Fibroblast of lung (primary cell): ENCODE measurements around the gene URB1. TPM values are rescaled to one million over a fixed set of nuclear protein-coding genes. Genes with fewer than 3 reads are reported as not detected.

Source experiments
- DNase-seq, 2 donors: peaks; one replicate each; pipeline versions ENCODE4 v3.0.0 to v3.0.0-alpha.2; 2010; ENCODE audit warnings: low read depth in 2 of 2
- H2AFZ ChIP-seq: 2 replicates; pipeline ENCODE4 v1.5.1; 2012; ENCODE audit warnings: low read length, control low read depth, inconsistent platforms
- H3K27ac ChIP-seq: 2 replicates; pipeline ENCODE4 v1.5.1; 2011; ENCODE audit warnings: low read length, control low read depth; ENCODE audit not compliant: insufficient read depth
- H3K27me3 ChIP-seq: 2 replicates; pipeline ENCODE4 v1.5.1; 2011; ENCODE audit warnings: mild to moderate bottlenecking, low read length; ENCODE audit not compliant: control insufficient read depth, insufficient read depth
- H3K36me3 ChIP-seq: 2 replicates; pipeline ENCODE4 v1.5.1; 2011; ENCODE audit warnings: low read length; ENCODE audit not compliant: control insufficient read depth, insufficient read depth
- H3K4me1 ChIP-seq: 2 replicates; pipeline ENCODE4 v1.5.1; 2011; ENCODE audit warnings: low read length; ENCODE audit not compliant: control insufficient read depth, insufficient read depth; ENCODE audit errors: extremely low read depth
- H3K4me2 ChIP-seq: 2 replicates; pipeline ENCODE4 v1.5.1; 2011; ENCODE audit warnings: low read length, control low read depth; ENCODE audit not compliant: insufficient read depth; ENCODE audit errors: extremely low read depth
- H3K4me3 ChIP-seq, 4 experiments: fragments of 200-600 bp in 1 of 4; sonication (generic) in 1 of 4; replicated peaks in 1 of 4; 2 replicates each; pipeline ENCODE4 v1.5.1; 2011 to 2016; ENCODE audit warnings: low read length in 4 of 4, low read depth in 3 of 4, mild to moderate bottlenecking in 3 of 4, control low read depth in 2 of 4, inconsistent platforms in 1 of 4, mixed read lengths in 1 of 4; ENCODE audit not compliant: insufficient read depth in 1 of 4; ENCODE audit errors: control extremely low read depth in 1 of 4
- H3K79me2 ChIP-seq: 2 replicates; pipeline ENCODE4 v1.5.1; 2012; ENCODE audit warnings: mild to moderate bottlenecking, low read length, inconsistent platforms; ENCODE audit not compliant: control insufficient read depth, insufficient read depth
- H3K9ac ChIP-seq: 2 replicates; pipeline ENCODE4 v1.5.1; 2011; ENCODE audit warnings: mild to moderate bottlenecking, low read length, control low read depth; ENCODE audit not compliant: insufficient read depth
- H3K9me3 ChIP-seq: 2 replicates; pipeline ENCODE4 v1.5.1; 2012; ENCODE audit warnings: low read depth, low read length; ENCODE audit not compliant: control insufficient read depth, insufficient read depth
- H4K20me1 ChIP-seq: 2 replicates; pipeline ENCODE4 v1.5.1; 2011; ENCODE audit warnings: low read length; ENCODE audit not compliant: control insufficient read depth, insufficient read depth; ENCODE audit errors: extremely low read depth
- CTCF ChIP-seq, 2 donors: IDR thresholded peaks in 1 of 2; conservative IDR thresholded peaks in 1 of 2; 1 replicate in 1 of 2; 2 replicates in 1 of 2; pipeline ENCODE4 v1.5.1; 2011 to 2012; ENCODE audit warnings: low read length in 2 of 2, control low read depth in 1 of 2, inconsistent platforms in 1 of 2, low read depth in 1 of 2, mild to moderate bottlenecking in 1 of 2
- EZH2 ChIP-seq: IDR thresholded peaks from 2 replicates; pipeline ENCODE4 v1.5.1; 2012; ENCODE audit warnings: low read length, control low read depth, mild to moderate bottlenecking; ENCODE audit errors: missing control alignments
- polyA plus RNA-seq, 2 donors: library from polyadenylated mRNA; depleted of rRNA in 1 of 2; stranded (reverse) in 1 of 2; unstranded in 1 of 2; fragments of >200 nt; gene quantifications; 2 replicates each; pipeline ENCODE4 v1.2.1, GENCODE V29; 2011 to 2012; ENCODE audit warnings: missing spikeins in 1 of 2
- total RNA-seq: library from RNA; depleted of rRNA; stranded (reverse); fragments of >200 nt; gene quantifications from 2 replicates; pipeline ENCODE4 v1.2.1, GENCODE V29; 2014

Gene URB1
- total and polyA plus RNA-seq, 2 donors (not counting 1 experiment from before 2014, with no cell fraction given): 4.3 to 17.7 TPM

GRCh38 chr21:32330784-32331311 is 62.0 kb downstream of the URB1 start:
- Histone ChIP-seq H3K4me1 (no peaks in the 10 kb centered on the region), H4K20me1 (no peaks in the 10 kb centered on the region), H3K9me3 (no peaks in the 10 kb centered on the region), H3K36me3 (peaks cover 15% of the 10 kb centered on the region), H3K27me3 (no peaks in the 10 kb centered on the region), H3K79me2 (no peaks in the 10 kb centered on the region), H3K4me2 (no peak overlapping the region), H3K27ac (no peak overlapping the region), H2AFZ (no peak overlapping the region), H3K9ac (no peak overlapping the region), H3K4me3 (no peak overlapping the region)
- DNase-seq: no peak
- TF ChIP-seq CTCF (conservative IDR thresholded peaks at IDR 0.05 in 1 of 2, IDR thresholded peaks at IDR 0.05 in 1 of 2; ENCODE audit: low read depth in 1 of 2, low read length in 2 of 2) (no peak), EZH2 (no peak)

GRCh38 chr21:32329776-32330175 is 63.0 kb downstream of the URB1 start:
- H3K4me3 ChIP-seq: no peak overlapping the region
- H3K27me3 ChIP-seq: no peaks in the 10 kb centered on the region
- TF ChIP-seq CTCF (conservative IDR thresholded peaks at IDR 0.05 in 1 of 2, IDR thresholded peaks at IDR 0.05 in 1 of 2; ENCODE audit: low read depth in 1 of 2, low read length in 2 of 2) (no peak), EZH2 (no peak)
- H3K4me2 ChIP-seq: no peak overlapping the region
- H3K4me1 ChIP-seq: no peaks in the 10 kb centered on the region
- H3K79me2 ChIP-seq: no peaks in the 10 kb centered on the region
- H4K20me1 ChIP-seq: no peaks in the 10 kb centered on the region
- peak overlapping the region; percentile 56 for H3K27ac ChIP-seq
- no peak overlapping the region for H2AFZ ChIP-seq
- H3K9me3 ChIP-seq: no peaks in the 10 kb centered on the region
- peaks cover 14% of the 10 kb centered on the region for H3K36me3 ChIP-seq
- peak; percentile 8 to 72 for DNase-seq
- no peak overlapping the region for H3K9ac ChIP-seq

- H3K4me1 ChIP-seq: no peaks in the 10 kb centered on the region
- TF ChIP-seq CTCF (conservative IDR thresholded peaks at IDR 0.05 in 1 of 2, IDR thresholded peaks at IDR 0.05 in 1 of 2; ENCODE audit: low read depth in 1 of 2, low read length in 2 of 2): no peak
- TF ChIP-seq EZH2: no peak
- H2AFZ ChIP-seq: no peak overlapping the region
- H3K9ac ChIP-seq: no peak overlapping the region
- no peaks in the 10 kb centered on the region for H3K79me2 ChIP-seq
- H3K27ac ChIP-seq: peak overlapping the region; percentile 56
- no peaks in the 10 kb centered on the region for H4K20me1 ChIP-seq
- DNase-seq: peak; percentile 57 to 92
- no peaks in the 10 kb centered on the region for H3K9me3 ChIP-seq
- H3K4me2 ChIP-seq: no peak overlapping the region
- H3K36me3 ChIP-seq: peaks cover 12% of the 10 kb centered on the region
- H3K27me3 ChIP-seq: no peaks in the 10 kb centered on the region
- H3K4me3 ChIP-seq: no peak overlapping the region
Measured at GRCh38 chr21:32329331-32329730, 63.5 kb downstream of the URB1 start.
